ENCODE results near the gene OR5AN1.

DNA sequence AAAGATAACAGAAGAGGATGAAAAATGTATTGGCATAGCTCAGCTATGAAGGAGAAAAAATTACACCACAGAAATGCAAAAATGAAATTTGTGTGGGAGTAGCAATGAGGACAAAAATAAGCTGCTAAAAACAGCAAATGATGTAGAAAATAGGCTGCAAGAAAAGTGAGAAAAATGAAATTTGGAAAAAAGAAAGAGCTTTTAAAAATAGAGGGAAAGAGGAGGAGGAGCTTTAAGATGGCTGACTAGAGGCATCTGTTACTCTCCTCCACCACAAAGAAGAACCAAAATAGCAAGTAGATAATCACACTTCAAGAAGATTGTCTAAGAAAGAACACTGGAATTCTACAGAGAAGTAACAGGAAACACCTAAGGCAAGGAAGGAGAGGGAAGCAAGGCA is 23.7 kb upstream of the OR5AN1 start:
- TF ChIP-seq, protein P1, sequence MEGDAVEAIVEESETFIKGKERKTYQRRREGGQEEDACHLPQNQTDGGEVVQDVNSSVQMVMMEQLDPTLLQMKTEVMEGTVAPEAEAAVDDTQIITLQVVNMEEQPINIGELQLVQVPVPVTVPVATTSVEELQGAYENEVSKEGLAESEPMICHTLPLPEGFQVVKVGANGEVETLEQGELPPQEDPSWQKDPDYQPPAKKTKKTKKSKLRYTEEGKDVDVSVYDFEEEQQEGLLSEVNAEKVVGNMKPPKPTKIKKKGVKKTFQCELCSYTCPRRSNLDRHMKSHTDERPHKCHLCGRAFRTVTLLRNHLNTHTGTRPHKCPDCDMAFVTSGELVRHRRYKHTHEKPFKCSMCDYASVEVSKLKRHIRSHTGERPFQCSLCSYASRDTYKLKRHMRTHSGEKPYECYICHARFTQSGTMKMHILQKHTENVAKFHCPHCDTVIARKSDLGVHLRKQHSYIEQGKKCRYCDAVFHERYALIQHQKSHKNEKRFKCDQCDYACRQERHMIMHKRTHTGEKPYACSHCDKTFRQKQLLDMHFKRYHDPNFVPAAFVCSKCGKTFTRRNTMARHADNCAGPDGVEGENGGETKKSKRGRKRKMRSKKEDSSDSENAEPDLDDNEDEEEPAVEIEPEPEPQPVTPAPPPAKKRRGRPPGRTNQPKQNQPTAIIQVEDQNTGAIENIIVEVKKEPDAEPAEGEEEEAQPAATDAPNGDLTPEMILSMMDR (IDR thresholded peaks at IDR 0.05): no peak
- no peak for TF ChIP-seq EZH2 (IDR thresholded peaks at IDR 0.05; ENCODE audit: borderline replicate concordance, insufficient read depth, low read depth, low read length, poor library complexity, severe bottlenecking)
